ENCODE measurements around the gene SORCS2. TPM values are rescaled to one million over a fixed set of nuclear protein-coding genes. Genes with fewer than 3 reads are reported as not detected.

SORCS2 gene
- total RNA-seq, 1 donor from 2014 or later: 5.2 TPM

DNA sequence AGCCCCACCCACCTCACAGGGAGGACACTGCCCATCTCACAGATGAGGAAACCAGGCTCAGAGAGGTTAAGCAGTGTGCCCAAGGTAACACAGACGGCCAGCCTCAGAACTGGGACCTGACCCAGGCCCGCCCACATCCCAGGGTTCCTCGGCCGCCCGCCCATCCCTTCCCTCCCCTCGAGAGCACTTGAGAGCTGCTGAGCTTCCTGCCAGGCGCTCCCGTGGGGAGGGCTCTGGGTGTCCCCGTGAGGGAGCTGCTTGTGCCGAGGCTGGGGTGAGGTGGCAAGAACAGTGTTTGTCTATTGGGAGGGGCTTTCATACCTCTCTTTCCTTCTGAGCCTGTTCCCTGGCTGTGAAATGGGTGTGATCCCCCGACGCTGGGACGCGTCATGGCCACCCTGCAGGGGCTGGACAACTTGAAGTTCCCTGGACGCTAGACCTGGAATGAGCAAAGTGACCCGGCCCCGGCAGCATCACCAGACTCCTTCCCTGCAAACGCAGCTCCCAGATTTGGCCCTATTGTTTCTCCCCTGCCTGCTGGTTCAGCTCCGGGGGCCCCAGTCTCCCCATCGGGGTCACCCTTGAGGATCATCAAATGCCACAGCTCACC lies 542.4 kb downstream of the SORCS2 start:
- Mint-ChIP-seq H3K27me3 (ENCODE audit: insufficient read depth, low read depth) (peaks cover 6% of the 10 kb centered on the region), H3K9me3 (no peaks in the 10 kb centered on the region), H3K27ac (no peak overlapping the region)

DNA sequence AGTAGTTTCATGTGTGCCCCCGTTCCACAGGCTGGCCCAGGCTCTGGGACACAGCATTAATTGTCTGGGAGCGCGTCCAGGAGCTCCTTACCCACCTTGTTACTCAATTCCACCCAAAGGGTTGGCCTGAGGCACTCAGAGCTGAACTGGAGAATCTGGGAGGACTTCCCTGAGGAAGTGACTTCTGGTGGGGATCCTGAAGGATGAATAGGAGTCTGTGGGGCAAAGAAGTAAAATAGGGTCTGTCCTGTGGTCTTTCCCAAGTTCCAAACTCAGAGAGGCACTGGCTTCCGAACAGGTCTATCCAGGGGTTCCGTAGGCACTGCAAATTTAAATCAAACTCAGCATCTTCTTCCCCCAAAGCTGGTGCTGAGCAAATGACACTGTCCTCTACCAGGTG lies 543.1 kb downstream of the SORCS2 start:
- Histone ChIP-seq H3K27ac (no peak overlapping the region), H3F3A (ENCODE audit: low read depth) (no peaks in the 10 kb centered on the region), H3K4me3 (no peak overlapping the region), H4K20me1 (ENCODE audit: low read depth) (no peaks in the 10 kb centered on the region), H3K9ac (no peak overlapping the region), H3K36me3 (no peaks in the 10 kb centered on the region), H3K79me2 (ENCODE audit: low read depth) (no peaks in the 10 kb centered on the region), H3K27me3 (no peaks in the 10 kb centered on the region), H3K4me2 (no peak overlapping the region), H3K9me3 (ENCODE audit: low read depth) (no peaks in the 10 kb centered on the region), H3K4me1 (no peaks in the 10 kb centered on the region), H2AFZ (replicated peaks) (no peak overlapping the region)
- Mint-ChIP-seq H3K27ac (no peak overlapping the region), H3K4me1 (no peaks in the 10 kb centered on the region), H3K36me3 (no peaks in the 10 kb centered on the region), H3K27me3 (ENCODE audit: insufficient read depth, low read depth) (peaks cover 3% of the 10 kb centered on the region), H3K9me3 (no peaks in the 10 kb centered on the region), H3K4me3 (no peak overlapping the region)
- DNase-seq (ENCODE audit: low spot score): no peak
- TF ChIP-seq EZH2 (IDR thresholded peaks at IDR 0.05) (no peak), EZH2phosphoT487 (IDR thresholded peaks at IDR 0.05) (no peak), CTCF (IDR thresholded peaks at IDR 0.05) (no peak)

More for the DNA sequence above, 542.4 kb downstream of the SORCS2 start:
- no peak overlapping the region for H3K9ac ChIP-seq
- H3K27ac ChIP-seq: no peak overlapping the region
- no peaks in the 10 kb centered on the region for H3K4me1 ChIP-seq
- Mint-ChIP-seq H3K36me3 (no peaks in the 10 kb centered on the region), H3K4me3 (no peak overlapping the region), H3K4me1 (no peaks in the 10 kb centered on the region)
- H3K79me2 ChIP-seq (ENCODE audit: low read depth): no peaks in the 10 kb centered on the region
- no peaks in the 10 kb centered on the region for H3K27me3 ChIP-seq
- H2AFZ ChIP-seq (replicated peaks): no peak overlapping the region
- no peak for TF ChIP-seq EZH2 (IDR thresholded peaks at IDR 0.05)
- no peak for TF ChIP-seq CTCF (IDR thresholded peaks at IDR 0.05)
- TF ChIP-seq EZH2phosphoT487 (IDR thresholded peaks at IDR 0.05): no peak
- H3K36me3 ChIP-seq: no peaks in the 10 kb centered on the region
- no peak overlapping the region for H3K4me3 ChIP-seq
- no peak for DNase-seq (ENCODE audit: low spot score)
- H4K20me1 ChIP-seq (ENCODE audit: low read depth): no peaks in the 10 kb centered on the region
- no peak overlapping the region for H3K4me2 ChIP-seq
- H3K9me3 ChIP-seq (ENCODE audit: low read depth): no peaks in the 10 kb centered on the region
- H3F3A ChIP-seq (ENCODE audit: low read depth): no peaks in the 10 kb centered on the region

GRCh38 chr4:7735961-7736360 lies 543.6 kb downstream of the SORCS2 start:
- Mint-ChIP-seq H3K27ac (no peak overlapping the region), H3K4me1 (no peaks in the 10 kb centered on the region), H3K4me3 (no peak overlapping the region), H3K36me3 (no peaks in the 10 kb centered on the region), H3K9me3 (no peaks in the 10 kb centered on the region), H3K27me3 (ENCODE audit: insufficient read depth, low read depth) (peaks cover 3% of the 10 kb centered on the region)
- DNase-seq (ENCODE audit: low spot score): no peak
- Histone ChIP-seq H3K4me3 (no peak overlapping the region), H4K20me1 (ENCODE audit: low read depth) (no peaks in the 10 kb centered on the region), H3K9ac (no peak overlapping the region), H3F3A (ENCODE audit: low read depth) (no peaks in the 10 kb centered on the region), H3K4me2 (no peak overlapping the region), H3K36me3 (no peaks in the 10 kb centered on the region), H3K9me3 (ENCODE audit: low read depth) (no peaks in the 10 kb centered on the region), H3K27me3 (no peaks in the 10 kb centered on the region), H3K4me1 (no peaks in the 10 kb centered on the region), H2AFZ (replicated peaks) (no peak overlapping the region), H3K27ac (no peak overlapping the region), H3K79me2 (ENCODE audit: low read depth) (no peaks in the 10 kb centered on the region)
- TF ChIP-seq CTCF (IDR thresholded peaks at IDR 0.05) (no peak), EZH2 (IDR thresholded peaks at IDR 0.05) (no peak), EZH2phosphoT487 (IDR thresholded peaks at IDR 0.05) (no peak)

Measured in neural progenitor cell (in vitro differentiated cells).